NCI-H2081 treated with DMSO at 0.1 percent for 48 hours (cell line): Measurements from ENCODE around the gene MN1.

ENCODE experiments used
- DNase-seq: peaks from one replicate; lab custom pipeline; 2025; lab: John Stamatoyannopoulos, UW

MN1 gene

DNA sequence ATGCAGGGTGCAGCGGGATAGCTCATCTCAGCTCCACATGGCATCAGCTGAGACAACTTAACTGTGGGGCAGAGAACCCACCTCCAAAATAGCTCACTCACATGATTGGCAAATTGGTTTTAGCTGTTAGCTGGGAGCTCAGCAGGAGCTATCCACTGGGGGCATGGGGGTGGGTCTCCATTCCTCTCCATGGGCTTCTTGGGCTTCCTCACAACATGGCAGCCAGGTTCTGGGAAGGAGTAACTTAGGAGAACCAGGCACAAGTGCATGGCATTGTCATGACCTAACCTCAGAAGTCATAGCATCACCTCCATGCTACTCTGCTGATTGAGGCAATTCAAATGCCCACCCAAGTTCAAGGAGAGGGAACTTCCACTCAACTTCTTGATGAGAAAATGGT is 85.5 kb downstream of the MN1 start:
- no peak for DNase-seq

DNA sequence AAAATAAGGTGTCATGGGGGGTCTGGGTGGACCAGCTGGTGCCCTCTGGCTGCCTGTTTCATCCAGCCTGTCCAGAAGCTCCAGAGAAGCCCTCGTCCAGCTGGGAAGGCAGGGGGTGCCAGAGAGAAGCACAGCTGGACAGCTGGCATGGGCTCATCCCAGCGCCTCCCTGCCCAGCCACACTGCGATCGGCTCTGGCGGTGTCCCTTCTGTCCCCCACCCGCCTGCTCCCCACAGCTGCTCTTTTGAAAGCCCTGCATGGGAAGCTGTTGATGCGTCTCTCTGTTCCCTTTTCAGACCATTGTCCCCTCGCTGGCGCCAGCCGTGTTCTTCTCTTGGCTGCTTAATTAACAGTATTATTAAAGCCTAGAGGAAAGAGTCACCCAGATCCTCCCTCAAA is 86.5 kb downstream of the MN1 start:
- no peak for DNase-seq

DNA sequence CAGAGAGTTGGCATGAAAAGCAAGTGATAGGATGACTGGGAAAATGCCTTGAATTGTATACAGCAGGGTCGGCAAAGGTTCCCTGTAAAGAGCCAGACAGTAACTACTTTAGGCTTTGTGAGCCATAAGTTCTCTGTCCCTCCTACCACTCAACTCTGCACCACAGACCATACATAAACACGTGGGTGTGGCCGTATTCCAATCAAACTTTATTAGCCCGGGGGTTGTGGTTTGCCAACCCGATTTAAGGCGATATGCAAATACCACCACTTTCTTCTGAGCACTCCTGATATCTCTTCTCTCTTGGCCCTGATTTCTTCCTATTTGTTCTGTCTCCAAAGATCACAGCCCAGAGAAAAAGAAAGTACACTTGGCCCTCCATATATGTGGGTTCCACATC is 87.5 kb downstream of the MN1 start:
- no peak for DNase-seq

DNA sequence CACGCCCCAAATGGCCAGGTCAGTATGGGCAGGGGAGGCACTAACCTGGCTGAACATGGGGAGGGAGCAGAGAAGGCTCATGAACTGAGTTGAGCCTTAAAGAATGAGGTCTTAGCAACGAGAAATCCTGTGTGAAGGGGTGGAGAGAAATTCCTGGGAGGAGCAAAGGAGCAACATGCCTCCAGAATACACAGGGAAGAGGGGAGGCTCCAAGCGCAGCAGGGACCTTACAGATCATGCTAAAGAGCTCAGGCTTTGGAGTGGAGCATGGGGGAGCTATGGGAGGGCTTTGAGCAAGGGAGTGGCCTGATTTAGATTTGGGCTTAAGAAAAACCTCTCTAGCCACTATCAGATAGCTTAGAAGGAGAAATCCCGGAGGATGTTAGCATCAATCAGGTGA is 88.1 kb downstream of the MN1 start:
- DNase-seq: no peak

DNA sequence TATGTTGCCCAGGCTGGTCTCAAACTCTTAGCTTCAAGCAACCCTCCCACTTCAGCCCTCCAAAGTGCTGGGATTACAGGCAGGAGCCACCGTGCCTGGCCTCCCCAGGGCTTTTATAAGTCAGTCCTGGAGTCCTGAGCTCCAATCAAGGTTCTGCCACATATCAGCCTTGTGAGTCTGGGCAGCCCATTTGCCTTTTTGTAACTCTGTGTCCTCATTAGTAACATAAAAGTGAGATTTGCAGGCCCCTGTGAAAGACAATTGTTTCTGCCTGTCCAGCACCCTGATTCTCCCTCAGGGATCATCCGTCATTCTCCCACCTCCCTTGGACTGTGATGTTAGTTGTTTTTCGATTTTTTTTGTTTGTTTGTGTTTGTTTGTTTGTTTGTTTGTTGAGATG is 89.8 kb downstream of the MN1 start:
- no peak for DNase-seq

DNA sequence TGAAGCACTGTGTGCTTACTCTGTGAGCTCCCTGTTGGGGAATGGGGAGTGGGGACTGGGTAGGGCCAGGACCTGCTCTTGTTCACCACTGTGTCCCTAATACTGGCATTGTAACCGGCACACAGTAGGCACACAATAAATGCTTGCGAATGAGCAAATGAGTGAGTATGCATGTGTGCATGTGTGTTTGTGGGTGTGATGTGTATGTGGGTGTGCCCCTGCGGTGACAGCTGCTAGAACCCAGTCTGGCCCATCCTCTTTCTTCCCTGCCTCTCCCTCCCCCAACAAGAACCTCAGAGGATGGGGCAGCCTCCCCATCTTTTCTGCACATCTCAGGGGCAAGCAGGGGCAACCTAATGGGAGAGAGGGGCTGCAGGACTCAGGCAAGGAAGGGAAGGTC is 90.5 kb downstream of the MN1 start:
- no peak for DNase-seq

DNA sequence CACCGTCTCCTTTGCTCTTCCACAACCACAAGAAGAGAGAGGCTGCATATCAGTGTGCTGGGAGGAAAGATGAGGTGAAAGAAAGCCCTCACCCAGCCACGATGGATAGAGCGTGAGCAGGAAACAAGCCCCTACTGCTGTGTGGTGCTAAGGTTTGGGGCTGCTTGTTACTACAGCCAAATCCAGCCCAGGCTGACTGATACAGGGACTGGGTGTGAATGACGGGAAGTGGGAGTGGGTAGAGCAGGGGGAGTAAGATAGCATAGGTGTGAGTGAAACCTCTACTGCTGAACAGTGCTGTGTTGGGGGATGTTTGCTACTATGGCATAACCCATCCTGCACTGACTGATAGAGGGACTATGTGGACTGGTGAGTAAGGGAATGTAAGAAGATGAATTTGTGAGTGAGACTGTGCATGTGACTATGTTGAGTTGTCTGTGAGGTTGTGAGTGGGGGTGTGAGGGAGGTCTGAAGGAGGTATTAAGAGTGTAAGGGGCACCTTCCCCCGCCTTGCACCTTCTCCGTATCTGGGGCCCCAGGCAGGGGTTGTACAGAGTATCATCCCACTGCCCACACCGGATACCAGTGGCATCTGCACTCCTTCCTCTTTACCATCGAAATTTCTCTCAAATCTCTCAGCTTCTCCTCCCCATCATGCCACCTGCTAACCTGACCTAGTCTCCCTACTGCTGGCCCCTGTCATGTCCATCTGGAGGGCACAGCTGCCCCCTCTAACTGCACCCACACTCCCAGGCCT is 91.5 kb downstream of the MN1 start:
- no peak for DNase-seq

DNA sequence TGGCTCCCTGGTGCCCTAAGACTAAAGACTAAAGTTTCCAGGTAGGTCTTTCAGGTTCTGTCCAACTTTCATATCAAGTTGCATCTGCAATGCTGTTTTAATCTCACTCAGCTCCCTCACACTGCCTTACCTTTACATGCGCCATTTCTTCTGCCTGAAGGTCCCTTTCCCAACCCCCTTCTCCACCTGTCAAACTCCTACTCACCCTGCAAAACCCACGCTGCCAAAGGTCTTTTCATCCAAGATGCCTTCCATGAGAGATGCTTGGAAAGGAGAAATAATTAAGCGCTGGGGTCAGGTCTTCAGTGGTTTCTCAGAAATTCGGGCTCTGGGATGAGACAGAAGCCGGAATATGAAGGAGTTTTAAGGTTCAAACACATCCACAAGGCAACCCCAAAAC is 95.1 kb downstream of the MN1 start:
- no peak for DNase-seq

DNA sequence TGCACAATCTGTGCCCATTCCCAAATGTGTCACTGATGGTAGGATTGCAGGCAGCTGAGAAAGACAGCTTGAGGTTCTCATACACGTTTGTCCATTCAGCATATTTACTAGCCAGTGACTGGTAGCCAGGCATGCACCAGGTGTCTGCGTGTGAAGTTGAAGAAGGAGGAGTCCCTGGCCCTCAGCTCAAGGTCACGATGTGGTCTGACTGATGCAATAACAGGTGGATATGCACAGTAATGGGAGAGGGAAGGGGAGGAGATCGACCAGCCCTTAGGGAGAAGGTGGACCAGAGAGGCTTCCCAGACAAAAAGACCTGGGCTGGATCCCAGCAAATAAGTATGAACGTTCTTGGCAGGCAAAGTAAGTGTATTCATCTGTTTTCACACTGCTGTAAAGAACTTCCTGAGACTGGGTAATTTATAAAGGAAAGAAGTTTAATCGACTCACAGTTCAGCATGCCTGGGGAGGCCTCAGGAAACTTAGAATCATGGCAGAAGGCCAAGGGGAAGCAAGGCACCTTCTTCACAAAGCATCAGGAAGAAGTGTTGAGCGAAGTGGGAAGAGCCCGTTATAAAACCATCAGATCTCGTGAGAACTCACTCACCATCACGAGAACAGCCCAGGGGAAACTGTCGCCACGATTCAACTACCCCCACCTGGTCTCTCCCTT is 96.0 kb downstream of the MN1 start:
- DNase-seq: no peak

DNA sequence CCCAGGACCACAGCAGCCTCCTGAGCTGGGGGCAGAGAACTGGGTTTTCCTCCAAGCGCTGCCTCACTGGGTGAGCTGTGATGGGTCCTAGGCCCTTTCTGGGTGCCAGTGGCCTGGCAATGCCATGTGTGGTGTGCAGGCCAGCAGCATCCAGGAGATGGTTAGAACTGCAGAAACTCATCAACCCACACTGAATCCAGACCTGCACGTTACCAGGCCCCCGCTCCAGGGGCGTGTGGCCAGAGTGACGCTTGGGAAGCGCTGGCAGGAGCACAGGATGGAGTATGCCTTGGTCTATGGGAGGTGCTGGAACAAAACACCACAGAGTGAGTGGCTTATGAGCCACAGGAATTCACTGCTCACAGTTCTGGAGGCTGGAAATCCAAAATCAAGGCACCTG is 97.0 kb downstream of the MN1 start:
- no peak for DNase-seq

DNA sequence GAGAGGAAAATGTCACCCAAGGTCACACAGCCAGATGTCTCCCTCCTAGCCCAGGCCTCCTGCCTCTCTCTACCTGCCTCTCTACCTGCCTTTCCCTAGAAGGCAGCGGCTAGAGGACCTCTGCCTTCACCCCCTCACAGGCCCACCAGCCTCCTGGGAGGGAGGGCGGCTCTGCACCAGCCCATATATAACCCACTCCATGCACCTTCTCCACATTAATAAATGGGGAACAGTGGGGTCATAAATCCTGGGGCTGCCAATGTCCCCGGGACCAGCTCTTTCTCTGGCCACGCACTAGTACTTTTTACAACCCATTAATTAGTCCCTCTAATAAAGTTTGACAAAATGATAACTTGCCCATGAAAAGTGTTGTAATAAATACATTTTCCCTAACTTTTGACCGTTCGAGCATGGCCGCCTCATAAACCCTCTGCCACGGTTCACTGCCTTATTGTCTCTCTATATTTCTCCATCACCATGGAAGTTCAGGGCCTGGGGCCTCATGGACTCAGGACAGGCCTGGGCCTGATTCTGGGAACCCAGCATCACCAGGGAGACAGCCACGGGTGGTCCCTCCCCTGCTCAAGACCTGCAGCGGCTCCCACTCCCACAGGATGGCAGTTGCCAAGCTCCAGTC is 102.1 kb downstream of the MN1 start:
- DNase-seq: no peak

DNA sequence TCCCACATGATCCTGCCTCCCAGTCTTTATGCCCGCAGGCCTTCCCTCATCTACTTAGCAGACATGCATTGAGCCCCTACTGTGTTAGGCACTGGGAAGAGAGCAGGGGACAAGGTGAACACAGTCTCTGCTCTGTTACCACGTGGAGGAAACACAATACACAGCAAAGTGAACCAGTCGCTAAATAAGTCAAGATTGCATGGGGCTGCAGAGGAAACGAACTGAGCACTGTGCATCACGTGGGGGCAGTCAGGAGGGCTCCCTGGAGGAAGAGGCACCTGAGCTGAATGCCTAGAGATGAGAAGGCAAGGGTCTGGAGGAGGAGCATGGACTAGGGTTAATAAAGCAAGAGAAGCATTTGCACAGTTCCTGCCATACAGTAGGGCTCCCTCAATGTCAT is 102.7 kb downstream of the MN1 start:
- DNase-seq: no peak
